Pancreas (tissue), 10 donors: ENCODE results near the gene MARCKS. TPM values are rescaled to one million over a fixed set of nuclear protein-coding genes. Genes with fewer than 3 reads are reported as not detected.

Source experiments
- ATAC-seq, 4 donors: fragments of 200-7000 bp; cut with Tn5 transposase; one replicate each; pipeline versions ENCODE4 v1.8.0 to v1.9.1; 2020; ENCODE audit warnings: mild to moderate bottlenecking in 4 of 4, moderate library complexity in 4 of 4
- DNase-seq, 6 donors: peaks; one replicate each; pipeline ENCODE4 v3.0.0-alpha.2; 2020
- FAIRE-seq: peaks from 2 replicates; lab custom pipeline; 2012; peaks lifted over from hg19 to GRCh38; lab: Jason Lieb, UNC
- H3K27ac ChIP-seq, 4 donors: fragments of 200-600 bp; sonication (generic); 1 replicate in 3 of 4; 2 replicates in 1 of 4; pipeline versions ENCODE4 v1.5.0 to v1.8.0; 2020
- H3K27me3 ChIP-seq, 4 donors: fragments of 200-600 bp; one replicate each; pipeline ENCODE4 v1.8.0; 2021
- H3K36me3 ChIP-seq, 3 donors: fragments of 200-600 bp; sonication (generic) in 1 of 3; one replicate each; pipeline versions ENCODE4 v1.5.0 to v1.8.0; 2020 to 2021
- H3K4me1 ChIP-seq, 3 donors: fragments of 200-600 bp; one replicate each; pipeline ENCODE4 v1.8.0; 2021
- H3K4me3 ChIP-seq, 4 donors: fragments of 200-600 bp; sonication (generic) in 2 of 4; one replicate each; pipeline versions ENCODE4 v1.5.0 to v1.8.0; 2020 to 2021
- H3K9me3 ChIP-seq, 4 donors: fragments of 200-600 bp; one replicate each; pipeline ENCODE4 v1.8.0; 2021
- CTCF ChIP-seq, 4 donors: fragments of 200-600 bp; sonication (generic) in 3 of 4; IDR thresholded peaks; one replicate each; pipeline versions ENCODE4 v1.5.0 to v1.8.0; 2021; ENCODE audit warnings: antibody characterized with exemption in 4 of 4
- whole genome bisulfite sequencing, 2 donors: extraction: QIAGEN DNeasy Blood & Tissue Kit; methylation state at CpG; one replicate each; pipeline ENCODE4 v1.1.7; 2013; 5-methylcytosine and 5-hydroxymethylcytosine counted together
- intact Hi-C, 3 donors: fragments of 100-400 bp; cut with DNase I; formaldehyde crosslinking; loops; one replicate each; pipeline versions ENCODE4 v1.11.1 to v1.14.2; 2022
- polyA plus RNA-seq, 2 donors: library from polyadenylated mRNA; stranded (reverse); fragments of 200-250 nt; gene quantifications; one replicate each; pipeline ENCODE4 v1.2.3, GENCODE V29; 2013
- total RNA-seq, 6 donors: library from RNA; stranded (reverse); fragmentation: NEBNext Ultra II Directional in 4 of 6; extraction: Animal tissue kit (Norgen Biotek cat#: 25700) in 4 of 6; gene quantifications; one replicate each; pipeline versions ENCODE4 v1.2.1 to v1.2.4, GENCODE V29; 2021 to 2023
- donor health status: healthy with polysubstance abuse.
- donor health status: DM: no; HTN: no; CAD: no; lungs with moderate emphysema.
- donor health status: DM: no; HTN: no; CAD: no.
- donor health status: control.
- donor health status: control.
- donor health status: Bipolar disorder and iron deficiency.
- donor health status: DM: yes; HTN: yes; CAD: no.
- donor health status: DM: no; HTN: no; CAD: no.
- donor health status: DM: no; HTN: no; CAD: no.
- donor health status: DM: yes; HTN: yes; CAD: no.

The MARCKS gene
- total and polyA plus RNA-seq, 8 donors = 14.0 to 118 (median 51.8) TPM

- TF ChIP-seq CTCF (IDR thresholded peaks at IDR 0.05) = no peak
- Histone ChIP-seq H3K27me3 (no peaks in the 10 kb centered on the region), H3K4me1 (peaks cover 19 to 23% (median 22%) of the 10 kb centered on the region in 3 donors), H3K27ac (peak overlapping the region in 2 of 4 donors; percentile 65 to 75), H3K4me3 (no peak overlapping the region), H3K9me3 (no peaks in the 10 kb centered on the region), H3K36me3 (no peaks in the 10 kb centered on the region)
- ATAC-seq = no peak
- FAIRE-seq = no peak
- no peak for DNase-seq
- intact Hi-C loops = no loop called here
- 87 to 91% methylated on average over 3 of the region's 3 CpGs for WGBS, 2 donors
Measured at GRCh38 chr6:113824866-113825265, 32.3 kb upstream of the MARCKS start.

GRCh38 chr6:113825781-113826180 lies 31.4 kb upstream of the MARCKS start:
- Histone ChIP-seq H3K4me1 (peaks cover 27 to 28% (median 28%) of the 10 kb centered on the region in 3 donors), H3K27me3 (no peaks in the 10 kb centered on the region), H3K36me3 (no peaks in the 10 kb centered on the region), H3K27ac (peak overlapping the region in 3 of 4 donors; percentile 26 to 75 (median 65)), H3K9me3 (no peaks in the 10 kb centered on the region), H3K4me3 (no peak overlapping the region)
- intact Hi-C loops = no loop called here
- 10 to 15% methylated on average over 5 of the region's 5 CpGs for WGBS, 2 donors
- peak; percentile 90 to 94 (median 92) for DNase-seq
- TF ChIP-seq CTCF (IDR thresholded peaks at IDR 0.05) = no peak
- peak; percentile 91 to 94 (median 92) for ATAC-seq
- FAIRE-seq = peak; percentile 32

GRCh38 chr6:113828984-113829695 lies 28.0 kb upstream of the MARCKS start:
- ATAC-seq = no peak
- Histone ChIP-seq H3K27ac (peak overlapping the region in 2 of 4 donors; percentile 22 to 51), H3K36me3 (no peaks in the 10 kb centered on the region), H3K4me1 (peaks cover 27 to 29% (median 28%) of the 10 kb centered on the region in 3 donors), H3K4me3 (no peak overlapping the region), H3K9me3 (no peaks in the 10 kb centered on the region), H3K27me3 (no peaks in the 10 kb centered on the region)
- no peak for DNase-seq
- TF ChIP-seq CTCF (IDR thresholded peaks at IDR 0.05) = no peak
- intact Hi-C loops = no loop called here
- peak; percentile 69 for FAIRE-seq
- WGBS, 2 donors = 48 to 58% methylated on average over 4 of the region's 4 CpGs

- Histone ChIP-seq H3K36me3 (no peaks in the 10 kb centered on the region), H3K4me3 (no peak overlapping the region), H3K27me3 (no peaks in the 10 kb centered on the region), H3K9me3 (no peaks in the 10 kb centered on the region), H3K27ac (peak overlapping the region in 2 of 4 donors; percentile 22 to 51), H3K4me1 (peaks cover 26 to 29% (median 28%) of the 10 kb centered on the region in 3 donors)
- no peak for DNase-seq
- FAIRE-seq = no peak
- 9 to 19% methylated on average over 1 of the region's 1 CpG for WGBS, 2 donors
- TF ChIP-seq CTCF (IDR thresholded peaks at IDR 0.05) = no peak
- peak; percentile 19 to 57 (median 51) for ATAC-seq
- intact Hi-C loops = no loop called here
Measured at GRCh38 chr6:113829696-113830045, 27.5 kb upstream of the MARCKS start.

GRCh38 chr6:113830140-113830539 lies 27.0 kb upstream of the MARCKS start:
- 31 to 62% methylated on average over 2 of the region's 2 CpGs for WGBS, 2 donors
- intact Hi-C loops = no loop called here
- FAIRE-seq (peak; percentile 20), DNase-seq (peak in 3 of 6 donors; percentile 18 to 33 (median 21)), ATAC-seq (peak; percentile 23 to 72 (median 58))
- no peaks in the 10 kb centered on the region for H3K27me3 ChIP-seq
- H3K36me3 ChIP-seq = no peaks in the 10 kb centered on the region
- no peak for TF ChIP-seq CTCF (IDR thresholded peaks at IDR 0.05)
- peaks cover 21 to 29% (median 24%) of the 10 kb centered on the region in 3 donors for H3K4me1 ChIP-seq
- no peak overlapping the region for H3K4me3 ChIP-seq
- H3K27ac ChIP-seq = peak overlapping the region in 2 of 4 donors; percentile 22 to 51
- H3K9me3 ChIP-seq = no peaks in the 10 kb centered on the region
